Measurements from ENCODE around the gene NACAD.

NACAD gene

DNA sequence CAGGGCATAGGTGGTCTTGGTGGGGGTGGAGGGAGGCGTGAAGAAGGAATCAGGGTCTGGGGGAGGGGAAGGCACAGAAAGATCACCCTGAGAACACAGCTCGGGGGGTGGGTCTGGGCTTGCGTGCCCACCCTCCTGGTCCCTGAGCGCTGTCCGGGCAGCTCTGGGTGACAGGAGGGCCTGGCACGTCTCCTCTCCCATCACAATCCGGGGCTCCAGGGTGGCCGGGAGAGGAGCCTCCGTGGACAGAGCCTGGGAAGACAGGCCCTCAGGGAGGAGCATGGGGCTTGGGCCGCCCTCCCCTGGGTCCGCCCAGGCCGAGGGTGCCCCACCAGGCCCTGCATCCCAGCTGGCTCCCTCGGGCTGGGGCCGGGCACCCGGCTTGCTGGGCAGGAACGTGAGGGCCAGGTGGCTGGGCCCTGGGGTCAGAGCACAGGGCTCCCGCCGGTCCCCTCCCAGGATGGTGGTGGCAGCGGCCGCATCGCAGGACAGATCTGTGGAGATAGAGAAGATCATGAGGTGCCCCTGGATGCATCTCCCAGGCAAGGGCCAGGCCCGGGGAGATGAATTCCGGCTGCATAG, 3.1 kb downstream of the NACAD start:
- H3K4me3 ChIP-seq (ENCODE audit: low read depth, low read length): no peak overlapping the region
- TF ChIP-seq ZFP41 (tag by site-specific recombination; IDR thresholded peaks at IDR 0.05; ENCODE audit: borderline replicate concordance) (no peak), MEIS1 (CRISPR knock-in tag; IDR thresholded peaks at IDR 0.05; ENCODE audit: borderline replicate concordance) (no peak), SALL2 (tag by site-specific recombination; IDR thresholded peaks at IDR 0.05; ENCODE audit: borderline replicate concordance) (no peak), ZEB2 (tag by site-specific recombination; IDR thresholded peaks at IDR 0.05) (no peak), HOXD13 (CRISPR knock-in tag; IDR thresholded peaks at IDR 0.05; ENCODE audit: borderline replicate concordance) (no peak), GLI2 (tag by site-specific recombination; IDR thresholded peaks at IDR 0.05; ENCODE audit: borderline replicate concordance, low read depth) (no peak)
- TF ChIP-seq, protein P1, sequence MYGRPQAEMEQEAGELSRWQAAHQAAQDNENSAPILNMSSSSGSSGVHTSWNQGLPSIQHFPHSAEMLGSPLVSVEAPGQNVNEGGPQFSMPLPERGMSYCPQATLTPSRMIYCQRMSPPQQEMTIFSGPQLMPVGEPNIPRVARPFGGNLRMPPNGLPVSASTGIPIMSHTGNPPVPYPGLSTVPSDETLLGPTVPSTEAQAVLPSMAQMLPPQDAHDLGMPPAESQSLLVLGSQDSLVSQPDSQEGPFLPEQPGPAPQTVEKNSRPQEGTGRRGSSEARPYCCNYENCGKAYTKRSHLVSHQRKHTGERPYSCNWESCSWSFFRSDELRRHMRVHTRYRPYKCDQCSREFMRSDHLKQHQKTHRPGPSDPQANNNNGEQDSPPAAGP (tag by site-specific recombination; IDR thresholded peaks at IDR 0.05): no peak
- TF ChIP-seq, protein P2, sequence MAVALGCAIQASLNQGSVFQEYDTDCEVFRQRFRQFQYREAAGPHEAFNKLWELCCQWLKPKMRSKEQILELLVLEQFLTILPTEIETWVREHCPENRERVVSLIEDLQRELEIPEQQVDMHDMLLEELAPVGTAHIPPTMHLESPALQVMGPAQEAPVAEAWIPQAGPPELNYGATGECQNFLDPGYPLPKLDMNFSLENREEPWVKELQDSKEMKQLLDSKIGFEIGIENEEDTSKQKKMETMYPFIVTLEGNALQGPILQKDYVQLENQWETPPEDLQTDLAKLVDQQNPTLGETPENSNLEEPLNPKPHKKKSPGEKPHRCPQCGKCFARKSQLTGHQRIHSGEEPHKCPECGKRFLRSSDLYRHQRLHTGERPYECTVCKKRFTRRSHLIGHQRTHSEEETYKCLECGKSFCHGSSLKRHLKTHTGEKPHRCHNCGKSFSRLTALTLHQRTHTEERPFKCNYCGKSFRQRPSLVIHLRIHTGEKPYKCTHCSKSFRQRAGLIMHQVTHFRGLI (tag by site-specific recombination; IDR thresholded peaks at IDR 0.05): no peak
- H3K27ac ChIP-seq (ENCODE audit: extremely low read depth, low read depth, low read length): no peak overlapping the region
- H3K36me3 ChIP-seq (ENCODE audit: control insufficient read depth in 2 of 2, insufficient read depth in 1 of 2, low read length in 2 of 2): no peaks in the 10 kb centered on the region
- ChIA-PET CTCF (interaction anchor here (0.7 kb wide), 1 partner anchor 63 kb away, joined by 6 read pairs; no protein-coding TSS in a partner anchor), POLR2A (interaction anchor here (0.7 kb wide), 1 partner anchor 46 kb away, joined by 4 read pairs; no protein-coding TSS in a partner anchor)
- H3K9me3 ChIP-seq (ENCODE audit: control insufficient read depth, insufficient read depth, low read depth, low read length): no peaks in the 10 kb centered on the region
- no peaks in the 10 kb centered on the region for H3K4me1 ChIP-seq (ENCODE audit: control insufficient read depth, insufficient read depth, low read length)

DNA sequence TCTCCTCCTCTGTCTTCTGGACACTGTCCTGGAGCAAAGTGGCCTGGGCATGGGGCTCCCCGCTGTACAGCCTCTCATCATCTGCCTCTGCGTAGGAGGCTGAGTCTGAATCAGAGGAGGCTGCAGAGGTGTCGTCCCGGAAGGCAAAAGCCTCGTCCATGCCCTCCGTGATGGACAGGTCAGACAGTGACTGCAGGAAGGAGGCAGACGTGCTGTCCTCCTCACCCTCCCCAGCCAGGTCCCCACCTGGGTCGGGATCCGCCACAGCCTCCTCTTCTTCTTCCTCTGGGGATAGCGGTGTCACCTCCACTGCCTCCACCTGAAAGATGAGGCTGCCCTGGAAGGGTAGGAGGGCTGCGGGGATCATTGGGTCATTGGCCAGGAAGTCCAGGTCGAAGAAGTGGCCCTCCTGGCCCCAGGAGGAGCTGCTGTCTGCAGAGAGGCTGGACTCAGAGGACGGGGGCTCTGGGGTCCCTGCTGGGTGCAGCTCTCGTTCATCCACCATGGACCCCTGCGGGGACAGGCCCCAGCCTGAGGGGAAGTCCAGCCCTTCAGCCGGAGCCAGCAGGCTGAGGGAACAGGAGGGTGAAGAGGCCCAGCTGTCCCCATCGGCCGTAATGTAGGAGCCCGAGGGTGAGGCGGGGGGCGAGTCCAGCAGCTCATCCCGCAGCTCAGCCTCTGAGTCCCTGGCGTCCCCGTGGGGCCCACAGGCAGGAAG, 3.7 kb downstream of the NACAD start:
- no peaks in the 10 kb centered on the region for H3K4me1 ChIP-seq (ENCODE audit: control insufficient read depth, insufficient read depth, low read length)
- CTCF ChIA-PET: interaction anchor here (0.7 kb wide), 1 partner anchor 64 kb away, joined by 6 read pairs; no protein-coding TSS in a partner anchor
- H3K4me3 ChIP-seq (ENCODE audit: low read depth, low read length): no peak overlapping the region
- H3K9me3 ChIP-seq (ENCODE audit: control insufficient read depth, insufficient read depth, low read depth, low read length): no peaks in the 10 kb centered on the region
- POLR2A ChIA-PET: interaction anchor here (0.7 kb wide), 1 partner anchor 47 kb away, joined by 4 read pairs; no protein-coding TSS in a partner anchor
- H3K36me3 ChIP-seq (ENCODE audit: control insufficient read depth in 2 of 2, insufficient read depth in 1 of 2, low read length in 2 of 2): no peaks in the 10 kb centered on the region
- TF ChIP-seq ZNF2 (tag by site-specific recombination; IDR thresholded peaks at IDR 0.05): no peak
- no peak for TF ChIP-seq ZNF426 (tag by site-specific recombination; IDR thresholded peaks at IDR 0.05)
- TF ChIP-seq IKZF3 (tag by site-specific recombination; IDR thresholded peaks at IDR 0.05): no peak
- TF ChIP-seq, protein P3, sequence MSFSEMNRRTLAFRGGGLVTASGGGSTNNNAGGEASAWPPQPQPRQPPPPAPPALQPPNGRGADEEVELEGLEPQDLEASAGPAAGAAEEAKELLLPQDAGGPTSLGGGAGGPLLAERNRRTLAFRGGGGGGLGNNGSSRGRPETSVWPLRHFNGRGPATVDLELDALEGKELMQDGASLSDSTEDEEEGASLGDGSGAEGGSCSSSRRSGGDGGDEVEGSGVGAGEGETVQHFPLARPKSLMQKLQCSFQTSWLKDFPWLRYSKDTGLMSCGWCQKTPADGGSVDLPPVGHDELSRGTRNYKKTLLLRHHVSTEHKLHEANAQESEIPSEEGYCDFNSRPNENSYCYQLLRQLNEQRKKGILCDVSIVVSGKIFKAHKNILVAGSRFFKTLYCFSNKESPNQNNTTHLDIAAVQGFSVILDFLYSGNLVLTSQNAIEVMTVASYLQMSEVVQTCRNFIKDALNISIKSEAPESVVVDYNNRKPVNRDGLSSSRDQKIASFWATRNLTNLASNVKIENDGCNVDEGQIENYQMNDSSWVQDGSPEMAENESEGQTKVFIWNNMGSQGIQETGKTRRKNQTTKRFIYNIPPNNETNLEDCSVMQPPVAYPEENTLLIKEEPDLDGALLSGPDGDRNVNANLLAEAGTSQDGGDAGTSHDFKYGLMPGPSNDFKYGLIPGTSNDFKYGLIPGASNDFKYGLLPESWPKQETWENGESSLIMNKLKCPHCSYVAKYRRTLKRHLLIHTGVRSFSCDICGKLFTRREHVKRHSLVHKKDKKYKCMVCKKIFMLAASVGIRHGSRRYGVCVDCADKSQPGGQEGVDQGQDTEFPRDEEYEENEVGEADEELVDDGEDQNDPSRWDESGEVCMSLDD (tag by site-specific recombination; IDR thresholded peaks at IDR 0.05): no peak
- TF ChIP-seq, protein P2 (tag by site-specific recombination; IDR thresholded peaks at IDR 0.05): no peak
- no peak overlapping the region for H3K27ac ChIP-seq (ENCODE audit: extremely low read depth, low read depth, low read length)

- Histone ChIP-seq H3K4me3 (ENCODE audit: low read depth, low read length) (no peak overlapping the region), H3K4me1 (ENCODE audit: control insufficient read depth, insufficient read depth, low read length) (no peaks in the 10 kb centered on the region), H3K27ac (ENCODE audit: extremely low read depth, low read depth, low read length) (no peak overlapping the region), H3K36me3 (ENCODE audit: control insufficient read depth in 2 of 2, insufficient read depth in 1 of 2, low read length in 2 of 2) (no peaks in the 10 kb centered on the region), H3K9me3 (ENCODE audit: control insufficient read depth, insufficient read depth, low read depth, low read length) (no peaks in the 10 kb centered on the region)
- no peak for TF ChIP-seq ZNF266 (tag by site-specific recombination; IDR thresholded peaks at IDR 0.05; ENCODE audit: low read depth)
- no peak for TF ChIP-seq ZNF366 (tag by site-specific recombination; conservative IDR thresholded peaks at IDR 0.05)
- no peak for TF ChIP-seq ZNF350 (tag by site-specific recombination; IDR thresholded peaks at IDR 0.05)
- TF ChIP-seq ZFHX2 (tag by site-specific recombination; conservative IDR thresholded peaks at IDR 0.05): no peak
- no peak for TF ChIP-seq ZBTB11 (tag by site-specific recombination; conservative IDR thresholded peaks at IDR 0.05; ENCODE audit: low read depth)
- ChIA-PET POLR2A (no interaction called here), CTCF (no interaction called here)
Observed at GRCh38 chr7:45084336-45084735, 4.4 kb downstream of the NACAD start.

Data from HEK293 (cell line).